Endodermal cell (in vitro differentiated cells): ENCODE results near the gene RNF2. TPM values are rescaled to one million over a fixed set of nuclear protein-coding genes. Genes with fewer than 3 reads are reported as not detected.

Experiments used
- DNase-seq: peaks from one replicate; pipeline ENCODE4 v3.0.0-alpha.2; 2017
- H3K27ac ChIP-seq: 2 replicates; pipeline ENCODE4 v1.5.1; 2013; ENCODE audit warnings: mild to moderate bottlenecking, low read depth, low read length, moderate library complexity
- H3K27me3 ChIP-seq: 2 replicates; pipeline ENCODE4 v1.6.1; 2013; ENCODE audit warnings: mild to moderate bottlenecking, low read length, moderate library complexity; ENCODE audit not compliant: insufficient read depth, control insufficient read depth, poor library complexity, severe bottlenecking
- H3K36me3 ChIP-seq: 2 replicates; pipeline ENCODE4 v1.7.0; 2013; ENCODE audit warnings: mild to moderate bottlenecking, low read length, moderate library complexity; ENCODE audit not compliant: control insufficient read depth, insufficient read depth
- H3K4me1 ChIP-seq: one replicate; pipeline ENCODE4 v1.7.0; 2013; ENCODE audit warnings: low read length; ENCODE audit not compliant: control insufficient read depth, insufficient read depth
- H3K4me3 ChIP-seq: 2 replicates; pipeline ENCODE4 v1.5.1; 2013; ENCODE audit warnings: mild to moderate bottlenecking, low read length, moderate library complexity
- H3K9ac ChIP-seq: 2 replicates; pipeline ENCODE4 v1.6.1; 2013; ENCODE audit warnings: mild to moderate bottlenecking, low read length, moderate library complexity; ENCODE audit not compliant: poor library complexity, severe bottlenecking; ENCODE audit errors: extremely low read depth
- H3K9me3 ChIP-seq: 2 replicates; pipeline ENCODE4 v1.6.1; 2013; ENCODE audit warnings: mild to moderate bottlenecking, low read length, moderate library complexity; ENCODE audit not compliant: control insufficient read depth
- H3K27ac Mint-ChIP-seq: 2 replicates; pipeline ENCODE4 v1.8.0; 2020; ENCODE audit warnings: mixed read lengths
- H3K27me3 Mint-ChIP-seq: 2 replicates; pipeline ENCODE4 v1.8.0; 2021; ENCODE audit warnings: mild to moderate bottlenecking, mixed read lengths; ENCODE audit not compliant: insufficient read depth
- H3K36me3 Mint-ChIP-seq: 2 replicates; pipeline ENCODE4 v1.8.0; 2020; ENCODE audit warnings: low read depth, mixed read lengths
- H3K4me1 Mint-ChIP-seq: 2 replicates; pipeline ENCODE4 v1.8.0; 2020; ENCODE audit warnings: mixed read lengths
- H3K4me3 Mint-ChIP-seq: 2 replicates; pipeline ENCODE4 v1.8.0; 2020; ENCODE audit warnings: mild to moderate bottlenecking, moderate library complexity, mixed read lengths
- H3K9me3 Mint-ChIP-seq: 2 replicates; pipeline ENCODE4 v1.8.0; 2020; ENCODE audit warnings: mild to moderate bottlenecking, mixed read lengths
- CTCF ChIP-seq: fragments of 200-600 bp; sonication (generic); conservative IDR thresholded peaks from 2 replicates; pipeline ENCODE4 v1.5.0; 2021; ENCODE audit warnings: antibody characterized with exemption, mild to moderate bottlenecking
- WGBS, 2 experiments: methylation state at CpG; one replicate each; pipeline versions ENCODE4 v1.1.5 to v1.1.7; 2013; ENCODE audit warnings: missing lambda C conversion rate in 2 of 2, mixed read lengths in 1 of 2; ENCODE audit not compliant: insufficient coverage in 1 of 2, insufficient read length in 1 of 2; 5-methylcytosine and 5-hydroxymethylcytosine counted together
- total RNA-seq, 2 donors: library from RNA; stranded (reverse); fragmentation: NEBNext Ultra II Directional in 1 of 2; extraction: Animal tissue kit (Norgen Biotek cat#: 25700) in 1 of 2; gene quantifications; 2 replicates in 1 of 2; 3 replicates in 1 of 2; pipeline ENCODE4 v1.2.1, GENCODE V29; 2021

RNF2 gene
- total RNA-seq, 2 donors from 2014 or later, result 61.1 to 66.9 TPM

GRCh38 chr1:185049670-185050069 lies 4.3 kb downstream of the RNF2 start:
- peaks cover 22% of the 10 kb centered on the region for H3K4me1 Mint-ChIP-seq
- H3K9me3 ChIP-seq, result peaks cover 5% of the 10 kb centered on the region
- peaks cover 4% of the 10 kb centered on the region for H3K27me3 Mint-ChIP-seq
- peaks cover 19% of the 10 kb centered on the region for H3K36me3 Mint-ChIP-seq
- H3K9me3 Mint-ChIP-seq, result peaks cover 4% of the 10 kb centered on the region
- H3K27ac ChIP-seq, result no peak overlapping the region
- WGBS, 2 experiments, result 96 to 100% methylated on average over 1 to 3 of the region's 3 CpGs
- H3K36me3 ChIP-seq, result peaks cover 15% of the 10 kb centered on the region
- no peak overlapping the region for H3K9ac ChIP-seq
- no peak overlapping the region for H3K4me3 Mint-ChIP-seq
- H3K4me3 ChIP-seq, result no peak overlapping the region
- no peak overlapping the region for H3K27ac Mint-ChIP-seq
- DNase-seq, result no peak
- H3K27me3 ChIP-seq, result no peaks in the 10 kb centered on the region
- no peak for TF ChIP-seq CTCF
- peaks cover 6% of the 10 kb centered on the region for H3K4me1 ChIP-seq

GRCh38 chr1:185050823-185051451 lies 5.6 kb downstream of the RNF2 start:
- Mint-ChIP-seq H3K9me3 (peaks cover 4% of the 10 kb centered on the region), H3K4me3 (no peak overlapping the region), H3K4me1 (peaks cover 22% of the 10 kb centered on the region), H3K27ac (no peak overlapping the region), H3K36me3 (peaks cover 23% of the 10 kb centered on the region), H3K27me3 (no peaks in the 10 kb centered on the region)
- TF ChIP-seq CTCF, result no peak
- no peak for DNase-seq
- Histone ChIP-seq H3K4me3 (no peak overlapping the region), H3K27ac (no peak overlapping the region), H3K36me3 (peaks cover 15% of the 10 kb centered on the region), H3K9me3 (peaks cover 5% of the 10 kb centered on the region), H3K27me3 (no peaks in the 10 kb centered on the region), H3K4me1 (peaks cover 6% of the 10 kb centered on the region), H3K9ac (no peak overlapping the region)
- 90 to 96% methylated on average over 3 to 5 of the region's 5 CpGs for WGBS, 2 experiments

GRCh38 chr1:185053204-185053603 lies 7.8 kb downstream of the RNF2 start:
- Mint-ChIP-seq H3K36me3 (peaks cover 23% of the 10 kb centered on the region), H3K4me1 (peaks cover 15% of the 10 kb centered on the region), H3K27me3 (no peaks in the 10 kb centered on the region), H3K4me3 (no peak overlapping the region), H3K9me3 (peaks cover 4% of the 10 kb centered on the region), H3K27ac (no peak overlapping the region)
- peaks cover 5% of the 10 kb centered on the region for H3K9me3 ChIP-seq
- no peak overlapping the region for H3K4me3 ChIP-seq
- H3K27ac ChIP-seq, result no peak overlapping the region
- TF ChIP-seq CTCF, result no peak
- no peak overlapping the region for H3K9ac ChIP-seq
- H3K27me3 ChIP-seq, result no peaks in the 10 kb centered on the region
- 96 to 100% methylated on average over 1 to 3 of the region's 3 CpGs for WGBS, 2 experiments
- H3K4me1 ChIP-seq, result no peaks in the 10 kb centered on the region
- H3K36me3 ChIP-seq, result peaks cover 15% of the 10 kb centered on the region
- DNase-seq, result no peak
